ENCODE results near the gene MSANTD1.

Gene MSANTD1

GRCh38 chr4:3250438-3250955 is 1.5 kb downstream of the MSANTD1 start:
- no peak for DNase-seq

- no peak for DNase-seq
Observed at GRCh38 chr4:3250956-3251690, 2.2 kb downstream of the MSANTD1 start.

GRCh38 chr4:3251691-3252479 is 2.9 kb downstream of the MSANTD1 start:
- no peak for DNase-seq

GRCh38 chr4:3252480-3252828 is 3.5 kb downstream of the MSANTD1 start:
- no peak for DNase-seq

- DNase-seq: no peak
Observed at GRCh38 chr4:3252831-3253641, 4.1 kb downstream of the MSANTD1 start.

GRCh38 chr4:3253808-3254207 is 4.8 kb downstream of the MSANTD1 start:
- no peak for DNase-seq

- no peak for DNase-seq
Observed at GRCh38 chr4:3254302-3255131, 5.6 kb downstream of the MSANTD1 start.

- DNase-seq: no peak
Observed at GRCh38 chr4:3255611-3256186, 6.7 kb downstream of the MSANTD1 start.

GRCh38 chr4:3256230-3257102 is 7.5 kb downstream of the MSANTD1 start:
- no peak for DNase-seq

GRCh38 chr4:3257103-3257555 is 8.2 kb downstream of the MSANTD1 start:
- no peak for DNase-seq

- DNase-seq: no peak
Observed at GRCh38 chr4:3257556-3258482, 8.9 kb downstream of the MSANTD1 start.

- DNase-seq: no peak
Observed at GRCh38 chr4:3261411-3262207, 12.7 kb downstream of the MSANTD1 start.

GRCh38 chr4:3262208-3263052 is 13.5 kb downstream of the MSANTD1 start:
- DNase-seq: no peak

- DNase-seq: no peak
Observed at GRCh38 chr4:3263053-3263875, 14.3 kb downstream of the MSANTD1 start.

GRCh38 chr4:3263876-3264193 is 14.9 kb downstream of the MSANTD1 start:
- DNase-seq: no peak

- DNase-seq: no peak
Observed at GRCh38 chr4:3266076-3266475, 17.1 kb downstream of the MSANTD1 start.

Measured in bone marrow (tissue), 2 donors.